Measurements from ENCODE around the gene ZNF827.

Gene ZNF827

DNA sequence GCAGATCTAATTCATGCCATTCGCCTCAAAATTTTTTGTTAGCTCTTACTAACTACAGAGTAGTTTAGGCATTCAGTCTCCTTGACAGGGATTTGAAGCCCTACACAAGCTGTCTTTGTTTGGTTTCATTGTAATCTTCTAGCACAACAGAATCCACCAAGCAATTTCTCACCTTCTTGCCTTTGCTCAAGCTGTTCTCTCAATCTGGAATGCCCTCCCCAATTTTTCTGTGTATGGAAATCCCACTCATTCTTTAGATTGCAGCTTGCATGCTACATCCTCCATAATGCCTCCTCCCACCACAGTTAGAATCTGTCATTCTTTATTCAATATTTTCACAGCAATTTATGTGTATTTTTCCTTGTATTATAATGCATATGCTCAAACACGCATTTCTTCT lies 195.0 kb downstream of the ZNF827 start:
- no peak for DNase-seq

DNA sequence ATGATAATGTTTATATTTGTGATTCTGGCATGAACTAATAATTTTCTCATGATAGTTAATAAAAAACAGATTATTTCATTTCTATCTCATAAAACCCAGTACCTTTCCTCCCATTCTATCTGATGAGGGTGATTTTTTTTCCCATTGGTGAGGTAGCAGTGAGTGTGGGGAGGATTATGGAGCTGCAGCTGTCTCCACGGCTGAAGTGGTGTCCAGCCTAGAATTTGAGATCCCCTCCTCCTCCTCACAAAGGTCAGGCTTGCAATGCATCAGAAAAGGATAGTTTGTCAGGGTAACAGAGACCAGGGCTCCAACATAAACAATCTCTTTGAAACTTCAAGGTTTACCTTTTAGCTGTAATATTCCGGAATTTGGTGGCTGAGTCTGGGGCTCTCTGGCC lies 197.8 kb downstream of the ZNF827 start:
- no peak for DNase-seq

- DNase-seq = peak in 1 of 2 experiments; percentile 15
Measured at GRCh38 chr4:145739845-145740244, 198.8 kb downstream of the ZNF827 start.

DNA sequence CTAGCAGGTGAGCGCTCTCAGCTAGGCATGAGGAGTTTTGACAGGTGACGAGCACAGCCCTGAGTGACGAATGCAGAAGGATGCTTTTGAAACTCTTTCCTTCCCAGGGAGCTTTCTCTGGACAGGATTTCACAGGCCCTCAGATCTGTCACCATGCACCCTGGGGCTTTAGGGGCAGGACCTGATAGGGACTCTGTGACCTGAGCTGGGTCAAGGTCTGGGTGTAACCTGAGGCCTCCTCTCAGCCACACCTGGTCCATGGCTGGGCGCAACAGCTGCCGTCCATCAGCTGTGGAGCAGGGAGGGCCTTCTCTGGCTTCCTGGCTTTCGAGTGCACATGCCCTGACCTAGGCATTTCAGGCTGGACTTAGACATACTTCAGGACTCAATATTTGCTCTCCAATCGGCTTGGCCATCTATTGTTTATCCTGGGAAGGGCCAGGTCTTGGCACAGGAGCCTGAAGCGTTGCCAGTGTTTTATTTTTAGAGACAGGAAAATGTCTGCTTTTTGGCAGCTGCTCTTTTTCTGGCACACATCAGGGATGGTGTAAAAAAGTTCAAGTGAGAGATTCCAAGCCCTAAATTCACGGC lies 202.3 kb downstream of the ZNF827 start:
- no peak for DNase-seq

- no peak for DNase-seq
Measured at GRCh38 chr4:145735827-145736226, 202.8 kb downstream of the ZNF827 start.

DNA sequence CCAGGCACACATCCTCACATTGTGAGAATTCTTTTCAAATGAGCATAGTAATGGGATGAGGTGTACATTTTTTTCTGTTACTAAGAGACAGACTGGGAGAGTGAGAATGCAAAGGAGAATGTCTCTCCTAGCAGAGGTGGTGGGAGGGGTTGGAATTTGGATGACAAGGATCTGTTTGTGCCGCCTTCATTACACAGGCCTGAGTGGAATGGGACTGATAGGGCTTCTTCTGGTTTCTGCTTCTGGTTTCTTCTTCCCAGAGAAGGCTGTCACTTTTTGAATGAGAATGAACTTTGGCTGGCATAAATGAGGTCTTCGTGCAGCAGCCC lies 203.3 kb downstream of the ZNF827 start:
- DNase-seq = peak; percentile 33 to 60

DNA sequence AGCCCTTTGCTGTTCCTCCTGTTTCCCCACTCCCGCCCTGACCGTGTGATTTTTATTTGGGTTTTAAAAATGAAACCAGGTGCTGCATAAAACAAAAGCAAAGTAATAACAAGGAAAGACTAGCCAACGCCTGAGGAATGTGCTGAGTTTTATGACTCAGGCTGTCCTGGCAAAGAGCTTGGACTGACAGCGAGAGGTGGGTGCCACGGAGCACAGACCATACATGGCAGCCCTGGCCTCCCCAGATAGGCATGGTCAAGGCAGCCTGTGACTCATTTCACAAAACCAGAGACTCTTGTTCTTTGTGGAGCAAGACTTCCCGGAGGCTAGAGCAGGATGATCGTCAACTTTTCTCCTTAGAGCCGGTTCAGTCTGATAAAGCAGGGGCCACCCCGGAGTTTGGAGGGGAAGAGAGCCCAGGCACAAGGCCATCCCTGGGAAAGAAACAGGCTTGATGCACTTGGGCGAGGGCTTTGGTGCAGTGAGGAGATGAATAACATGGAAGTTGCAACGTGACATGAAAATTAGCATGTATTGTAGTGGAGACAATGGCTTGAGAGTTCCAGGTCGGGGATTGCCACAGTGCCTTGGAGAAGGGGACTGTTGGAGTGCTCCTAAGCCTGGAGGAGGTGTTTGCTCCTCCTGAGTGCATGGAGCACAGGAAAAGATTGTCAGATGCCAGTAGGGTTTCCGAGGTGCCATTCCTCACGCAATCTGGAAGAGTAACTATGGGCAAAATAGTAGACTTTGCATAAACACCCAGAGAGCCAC lies 203.9 kb downstream of the ZNF827 start:
- no peak for DNase-seq

- DNase-seq = no peak
Measured at GRCh38 chr4:145734031-145734430, 204.6 kb downstream of the ZNF827 start.

GRCh38 chr4:145732895-145733880 lies 205.4 kb downstream of the ZNF827 start:
- peak; percentile 46 to 89 for DNase-seq

GRCh38 chr4:145732001-145732815 lies 206.4 kb downstream of the ZNF827 start:
- DNase-seq = no peak

- peak; percentile 49 to 79 for DNase-seq
Measured at GRCh38 chr4:145731028-145731427, 207.6 kb downstream of the ZNF827 start.

GRCh38 chr4:145730026-145730425 lies 208.6 kb downstream of the ZNF827 start:
- no peak for DNase-seq

DNA sequence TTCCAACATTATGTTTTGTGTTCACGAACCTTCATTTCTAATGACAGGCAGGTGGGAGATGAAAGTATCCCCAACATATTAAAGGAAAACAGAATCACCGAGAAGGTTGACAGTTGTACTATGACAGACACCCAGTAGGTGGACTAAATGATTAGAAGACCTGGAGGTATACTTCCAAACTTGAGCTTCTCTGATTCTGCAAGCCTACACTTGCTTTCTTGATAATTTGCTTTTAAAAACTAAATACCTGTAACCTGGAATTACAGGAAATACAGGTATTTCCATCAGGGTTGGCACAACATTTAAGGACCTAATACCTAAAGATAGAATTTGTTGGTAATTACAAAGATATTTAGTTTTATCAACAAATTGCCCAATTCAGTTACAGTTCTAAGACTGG lies 215.3 kb downstream of the ZNF827 start:
- no peak for DNase-seq

GRCh38 chr4:145722561-145722960 lies 216.1 kb downstream of the ZNF827 start:
- no peak for DNase-seq

DNA sequence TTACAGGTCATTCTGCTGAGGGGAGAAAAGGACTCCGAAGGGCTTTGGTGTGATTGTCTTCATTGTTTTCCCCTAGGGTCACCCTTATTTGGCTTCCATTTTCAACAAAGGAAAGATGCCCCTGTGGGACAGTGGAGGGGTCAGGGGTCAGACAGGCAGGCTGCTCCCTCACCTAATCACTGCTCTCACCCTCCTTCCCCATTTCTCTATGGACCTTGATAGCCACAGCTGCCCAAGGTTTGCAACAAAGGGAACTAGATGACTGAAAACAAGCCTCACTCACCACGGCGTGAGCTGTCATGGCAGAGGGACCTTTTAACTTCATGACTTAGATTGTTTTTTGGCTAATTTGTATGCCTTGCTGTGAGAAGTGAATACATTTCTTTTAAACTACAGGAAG lies 218.0 kb downstream of the ZNF827 start:
- no peak for DNase-seq

DNA sequence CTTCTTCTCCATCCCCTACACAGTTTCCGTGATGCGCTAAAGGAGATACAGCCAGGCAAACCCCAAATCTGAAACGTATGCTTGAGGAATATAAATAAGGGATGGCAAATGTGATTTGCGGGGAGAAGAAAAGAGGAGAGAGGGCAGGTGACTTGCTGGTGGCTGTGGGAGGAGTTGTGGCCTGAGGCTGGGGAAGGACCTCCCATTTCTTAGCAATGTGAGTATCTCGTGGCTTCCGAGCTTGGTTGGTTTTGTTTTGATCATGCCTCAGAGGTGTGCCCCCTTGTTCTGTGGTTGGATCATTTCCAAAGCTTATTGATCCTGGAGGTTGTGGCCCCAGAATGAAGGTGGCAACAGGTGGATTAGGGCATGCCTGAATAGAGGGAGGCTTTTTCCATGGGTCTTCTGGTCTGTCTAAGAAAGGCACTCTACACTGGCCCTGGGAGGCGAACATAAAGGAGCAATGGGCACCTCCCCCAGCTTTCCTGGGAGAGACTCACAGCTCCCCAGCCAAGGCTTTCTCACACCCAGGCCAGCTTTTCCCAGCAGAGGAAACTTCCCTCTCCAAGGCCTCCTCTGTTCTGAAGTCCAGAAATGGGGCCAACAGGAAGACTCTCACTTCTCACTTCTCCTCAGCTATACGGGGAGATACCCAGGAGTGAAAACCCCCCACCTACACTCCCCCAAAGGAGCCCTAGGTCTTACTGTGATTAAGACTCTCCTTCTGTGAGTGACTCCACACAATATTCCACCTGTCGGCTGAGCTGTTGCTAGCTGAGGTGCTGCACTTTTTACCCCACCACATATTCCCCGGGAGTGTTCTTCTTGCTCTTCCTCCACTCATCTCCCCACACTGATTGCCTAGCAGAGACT lies 218.6 kb downstream of the ZNF827 start:
- DNase-seq = no peak

- no peak for DNase-seq
Measured at GRCh38 chr4:145716661-145717200, 221.9 kb downstream of the ZNF827 start.

DNA sequence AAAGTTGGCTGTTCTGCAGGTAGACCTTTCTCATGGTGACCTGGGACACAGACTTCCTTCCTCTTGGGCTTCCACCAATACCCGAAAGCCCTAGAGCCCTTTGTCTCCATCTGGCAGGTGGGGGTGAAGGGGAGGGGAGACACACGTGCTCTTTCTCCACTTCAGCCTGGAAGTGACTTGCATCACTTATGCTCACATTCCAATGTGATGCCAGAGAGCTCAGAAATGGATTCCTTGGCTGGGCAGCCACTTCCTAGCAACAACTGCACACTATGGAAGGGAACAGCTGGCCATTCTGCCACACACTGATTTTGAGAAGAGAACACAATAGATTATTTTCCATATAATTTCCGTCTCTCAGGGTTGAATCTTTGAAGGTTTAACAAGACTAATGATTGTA lies 222.4 kb downstream of the ZNF827 start:
- DNase-seq = no peak

- DNase-seq = no peak
Measured at GRCh38 chr4:145709843-145710242, 228.8 kb downstream of the ZNF827 start.

- DNase-seq = no peak
Measured at GRCh38 chr4:145709336-145709735, 229.3 kb downstream of the ZNF827 start.
